Panc1 (cell line): ENCODE measurements around the gene LYPD6B. TPM values are rescaled to one million over a fixed set of nuclear protein-coding genes. Genes with fewer than 3 reads are reported as not detected.

Experiments
- ATAC-seq: fragments of 200-7000 bp; cut with Tn5 transposase; 2 replicates; pipeline ENCODE4 v1.9.1; 2020; ENCODE audit warnings: mild to moderate bottlenecking, moderate library complexity
- BruUV-seq: library from RNA; stranded (reverse); fragments of 400-500 nt; replicated peaks from 2 replicates; lab custom pipeline; 2021; lab: Mats Ljungman, UMichigan
- CTCF ChIA-PET: fragments of 300-600 bp; sonication (Branson Sonifier 250); formaldehyde crosslinking; loops from one replicate; lab custom pipeline; 2022; ENCODE audit warnings: antibody characterized with exemption; lab: Charles Lee
- POLR2A ChIA-PET: fragments of 300-600 bp; sonication (Branson Sonifier 250); formaldehyde crosslinking; loops from one replicate; lab custom pipeline; 2022; ENCODE audit warnings: antibody characterized with exemption; lab: Charles Lee
- DNase-seq: peaks from one replicate; pipeline ENCODE4 v3.0.0-alpha.2; 2010; ENCODE audit warnings: low read depth, low spot score
- H3K27ac ChIP-seq: 2 replicates; pipeline ENCODE4 v1.5.1; 2011; ENCODE audit warnings: mild to moderate bottlenecking, low read length, inconsistent platforms
- H3K27me3 ChIP-seq: fragments of 200-500 bp; sonication (Bioruptor generic); 2 replicates; pipeline ENCODE4 v1.6.0; 2014; ENCODE audit warnings: low read length, inconsistent platforms; ENCODE audit not compliant: control insufficient read depth, insufficient read depth
- H3K36me3 ChIP-seq: fragments of 200-500 bp; sonication (Bioruptor generic); 2 replicates; pipeline ENCODE4 v1.5.1; 2014; ENCODE audit warnings: inconsistent platforms, mild to moderate bottlenecking, low read length, moderate library complexity; ENCODE audit not compliant: control insufficient read depth, insufficient read depth
- H3K4me1 ChIP-seq: 2 replicates; pipeline ENCODE4 v1.5.1; 2011; ENCODE audit warnings: inconsistent platforms, mild to moderate bottlenecking, low read length, moderate library complexity; ENCODE audit not compliant: control insufficient read depth, insufficient read depth
- H3K4me3 ChIP-seq, 2 experiments: 2 replicates each; pipeline ENCODE4 v1.5.1; 2011 to 2012; ENCODE audit warnings: low read depth in 2 of 2, low read length in 2 of 2, mild to moderate bottlenecking in 2 of 2, inconsistent platforms in 1 of 2, moderate library complexity in 1 of 2
- H3K9me3 ChIP-seq: fragments of 200-500 bp; sonication (Bioruptor generic); 2 replicates; pipeline ENCODE4 v1.5.1; 2014; ENCODE audit warnings: low read depth, mild to moderate bottlenecking, inconsistent platforms, low read length, moderate library complexity; ENCODE audit not compliant: control insufficient read depth, insufficient read depth
- CTCF ChIP-seq: fragments of 450-650 bp; IDR thresholded peaks from 2 replicates; pipeline ENCODE4 v1.5.1; 2017; ENCODE audit warnings: mild to moderate bottlenecking
- POLR2AphosphoS5 ChIP-seq: IDR thresholded peaks from 2 replicates; pipeline ENCODE4 v1.6.1; 2012; ENCODE audit warnings: mild to moderate bottlenecking, low read depth, low read length, moderate library complexity
- SIN3A ChIP-seq: IDR thresholded peaks from 2 replicates; pipeline ENCODE4 v1.6.1; 2012; ENCODE audit warnings: low read depth, mild to moderate bottlenecking, low read length, moderate library complexity, borderline replicate concordance; ENCODE audit not compliant: insufficient read depth
- TCF7L2 ChIP-seq: IDR thresholded peaks from 2 replicates; pipeline ENCODE4 v1.6.1; 2011; ENCODE audit warnings: mild to moderate bottlenecking, low read depth, low read length, inconsistent platforms
- in situ Hi-C: cut with HindIII; loops from 2 replicates; pipeline ENCODE4 v1.10.0; 2016; ENCODE audit warnings: low sequenced_read_pairs, low pct_unique_long_range_greater_than_20kb
- intact Hi-C: fragments of 100-400 bp; cut with micrococcal nuclease; formaldehyde crosslinking; loops from one replicate; pipeline ENCODE4 v1.10.0; 2022; ENCODE audit not compliant: unreplicated experiment
- total RNA-seq: library from RNA; stranded (reverse); gene quantifications from one replicate; pipeline ENCODE4 v1.2.1, GENCODE V29; 2021; ENCODE audit not compliant: unreplicated experiment
- TF ChIP-seq, protein P1 (sequence below), 2 experiments: IDR thresholded peaks; 2 replicates each; pipeline ENCODE4 v1.6.1; 2011 to 2012; ENCODE audit warnings: low read depth in 2 of 2, control low read depth in 1 of 2, low read length in 1 of 2, mild to moderate bottlenecking in 1 of 2, moderate library complexity in 1 of 2; ENCODE audit not compliant: insufficient read depth in 1 of 2

Gene LYPD6B
- total RNA-seq, 1 experiment from 2014 or later, result 2.2 TPM

DNA sequence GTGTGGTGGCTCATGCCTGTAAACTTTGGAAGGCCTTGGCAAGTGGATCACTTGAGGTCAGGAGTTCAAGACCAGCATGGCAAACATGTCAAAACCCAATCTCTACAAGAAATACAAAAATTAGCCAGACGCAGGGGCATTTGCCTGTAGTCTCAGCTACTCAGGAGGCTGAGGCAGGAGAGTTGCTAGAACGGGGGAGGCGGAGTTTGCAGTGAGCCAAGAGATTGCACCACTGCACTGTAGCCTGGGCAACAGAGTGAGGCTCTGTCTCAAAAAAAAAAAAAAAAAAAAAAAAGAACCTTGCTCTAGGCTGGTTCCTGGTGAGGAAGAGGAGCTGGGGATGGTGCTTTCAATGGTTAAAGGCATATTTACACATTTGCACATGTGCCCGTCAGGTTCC, 129.4 kb downstream of the LYPD6B start:
- ChIA-PET CTCF (no interaction called here), POLR2A (no interaction called here)
- Histone ChIP-seq H3K4me3 (no peak overlapping the region), H3K9me3 (no peaks in the 10 kb centered on the region), H3K4me1 (no peaks in the 10 kb centered on the region), H3K27me3 (no peaks in the 10 kb centered on the region), H3K27ac (no peak overlapping the region), H3K36me3 (no peaks in the 10 kb centered on the region)
- BruUV-seq, result no TSS peak
- intact Hi-C loops (no loop called here), in situ Hi-C loops (no loop called here)
- ATAC-seq, result no peak
- TF ChIP-seq, protein P1, sequence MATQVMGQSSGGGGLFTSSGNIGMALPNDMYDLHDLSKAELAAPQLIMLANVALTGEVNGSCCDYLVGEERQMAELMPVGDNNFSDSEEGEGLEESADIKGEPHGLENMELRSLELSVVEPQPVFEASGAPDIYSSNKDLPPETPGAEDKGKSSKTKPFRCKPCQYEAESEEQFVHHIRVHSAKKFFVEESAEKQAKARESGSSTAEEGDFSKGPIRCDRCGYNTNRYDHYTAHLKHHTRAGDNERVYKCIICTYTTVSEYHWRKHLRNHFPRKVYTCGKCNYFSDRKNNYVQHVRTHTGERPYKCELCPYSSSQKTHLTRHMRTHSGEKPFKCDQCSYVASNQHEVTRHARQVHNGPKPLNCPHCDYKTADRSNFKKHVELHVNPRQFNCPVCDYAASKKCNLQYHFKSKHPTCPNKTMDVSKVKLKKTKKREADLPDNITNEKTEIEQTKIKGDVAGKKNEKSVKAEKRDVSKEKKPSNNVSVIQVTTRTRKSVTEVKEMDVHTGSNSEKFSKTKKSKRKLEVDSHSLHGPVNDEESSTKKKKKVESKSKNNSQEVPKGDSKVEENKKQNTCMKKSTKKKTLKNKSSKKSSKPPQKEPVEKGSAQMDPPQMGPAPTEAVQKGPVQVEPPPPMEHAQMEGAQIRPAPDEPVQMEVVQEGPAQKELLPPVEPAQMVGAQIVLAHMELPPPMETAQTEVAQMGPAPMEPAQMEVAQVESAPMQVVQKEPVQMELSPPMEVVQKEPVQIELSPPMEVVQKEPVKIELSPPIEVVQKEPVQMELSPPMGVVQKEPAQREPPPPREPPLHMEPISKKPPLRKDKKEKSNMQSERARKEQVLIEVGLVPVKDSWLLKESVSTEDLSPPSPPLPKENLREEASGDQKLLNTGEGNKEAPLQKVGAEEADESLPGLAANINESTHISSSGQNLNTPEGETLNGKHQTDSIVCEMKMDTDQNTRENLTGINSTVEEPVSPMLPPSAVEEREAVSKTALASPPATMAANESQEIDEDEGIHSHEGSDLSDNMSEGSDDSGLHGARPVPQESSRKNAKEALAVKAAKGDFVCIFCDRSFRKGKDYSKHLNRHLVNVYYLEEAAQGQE (IDR thresholded peaks at IDR 0.05; ENCODE audit: insufficient read depth in 1 of 2, low read depth in 2 of 2, low read length in 1 of 2), result no peak
- TF ChIP-seq TCF7L2 (no peak), POLR2AphosphoS5 (no peak), CTCF (no peak), SIN3A (no peak)
- no peak for DNase-seq

DNA sequence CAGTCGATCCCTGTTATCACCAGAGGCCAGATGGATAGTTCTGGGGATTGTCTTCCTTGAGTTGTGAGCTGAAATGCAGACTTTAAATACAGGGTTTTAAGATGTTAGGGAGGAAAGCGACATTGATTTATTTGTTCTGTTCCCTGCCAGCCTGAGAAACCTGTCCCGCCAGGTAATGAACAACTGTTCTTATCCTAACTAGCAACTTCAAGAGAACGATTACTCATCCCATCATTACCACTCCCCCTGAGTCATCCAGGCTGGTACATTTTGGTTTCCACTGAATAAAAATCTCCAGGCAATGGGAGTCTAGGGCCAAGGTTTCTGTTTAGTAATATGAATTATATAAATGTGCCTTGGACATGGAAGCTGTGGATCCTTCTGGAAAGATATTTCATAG, 131.2 kb downstream of the LYPD6B start:
- in situ Hi-C loops (no loop called here), intact Hi-C loops (no loop called here)
- Histone ChIP-seq H3K9me3 (no peaks in the 10 kb centered on the region), H3K36me3 (no peaks in the 10 kb centered on the region), H3K4me3 (no peak overlapping the region), H3K27me3 (no peaks in the 10 kb centered on the region), H3K27ac (no peak overlapping the region), H3K4me1 (no peaks in the 10 kb centered on the region)
- CTCF ChIA-PET, result no interaction called here
- ATAC-seq (no peak), DNase-seq (no peak)
- POLR2A ChIA-PET, result no interaction called here
- TF ChIP-seq TCF7L2 (no peak), SIN3A (no peak), CTCF (no peak), POLR2AphosphoS5 (no peak)
- TF ChIP-seq, protein P1 (IDR thresholded peaks at IDR 0.05; ENCODE audit: insufficient read depth in 1 of 2, low read depth in 2 of 2, low read length in 1 of 2), result no peak
- BruUV-seq, result no TSS peak
